HTR-8/SVneo (cell line): Measurements from ENCODE around the gene OR51A7.
"Not testable (repeated sequence)": the region's sequence is repeated elsewhere in the genome, so short reads cannot be mapped to it uniquely, and the experiment has no call there.

Experiments
- DNase-seq: peaks from one replicate; pipeline ENCODE4 v3.0.0; 2011; ENCODE audit warnings: low spot score, mixed read lengths; ENCODE audit not compliant: insufficient read length
- FAIRE-seq: peaks from 2 replicates; lab custom pipeline; 2011; peaks lifted over from hg19 to GRCh38; lab: Jason Lieb, UNC

The OR51A7 gene

GRCh38 chr11:4903484-4903883, at the start of gene OR51A7:
Gene OR51A7 (plus strand): TSS chr11:4903783. CDS start chr11:4907370, 3,587 bp downstream.
- FAIRE-seq (no peak), DNase-seq (no peak)

GRCh38 chr11:4854286-4854685, 49.3 kb upstream of the OR51A7 start:
- FAIRE-seq, DNase-seq: not testable (repeated sequence)

- DNase-seq, result no peak
- no peak for FAIRE-seq
Measured at GRCh38 chr11:4862447-4863236, 40.9 kb upstream of the OR51A7 start.

DNA sequence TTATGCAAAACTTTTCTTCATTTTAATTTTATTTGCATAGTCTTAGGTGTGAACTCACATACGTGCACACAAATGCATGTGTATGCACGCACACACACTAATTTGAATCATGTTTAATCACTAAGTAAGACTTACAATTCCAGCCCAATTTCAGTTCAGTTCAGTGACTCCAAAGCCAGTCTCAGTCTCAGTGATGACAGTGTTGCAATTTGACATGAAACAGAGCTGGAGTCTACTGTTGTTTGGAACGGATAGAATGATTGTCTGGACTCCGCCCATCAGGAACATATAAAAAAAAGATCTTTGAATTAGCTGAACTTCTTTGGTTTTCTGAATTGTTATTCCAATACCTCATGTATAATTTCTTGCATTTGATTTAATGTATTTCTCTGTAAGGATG, 39.7 kb upstream of the OR51A7 start:
- FAIRE-seq, result no peak
- DNase-seq, result no peak

DNA sequence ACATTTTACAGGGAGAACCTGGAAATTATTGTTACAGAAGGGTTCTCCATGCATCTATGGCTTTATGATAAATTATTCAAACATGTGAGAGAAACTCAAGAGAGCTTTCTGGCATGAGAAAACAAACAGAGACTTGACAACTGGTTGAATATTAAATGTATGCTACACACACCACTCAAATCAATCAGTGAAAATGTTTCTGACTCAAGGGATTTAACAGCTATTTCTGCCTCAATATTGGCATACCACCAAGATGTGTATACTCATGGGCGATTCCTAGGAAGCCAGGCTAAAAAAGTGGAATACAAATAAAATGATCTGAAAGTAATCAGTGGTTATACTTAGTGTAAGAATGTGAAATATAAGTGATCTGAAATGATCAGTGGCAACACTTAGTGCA, 37.7 kb upstream of the OR51A7 start:
- DNase-seq (no peak), FAIRE-seq (no peak)

GRCh38 chr11:4881188-4881587, 22.4 kb upstream of the OR51A7 start:
- FAIRE-seq (no peak), DNase-seq (no peak)

- FAIRE-seq (no peak), DNase-seq (no peak)
Measured at GRCh38 chr11:4881860-4882500, 21.6 kb upstream of the OR51A7 start, which contains the start of gene OR51T1. Gene OR51T1 (plus strand): TSS chr11:4881900. CDS start chr11:4881900, 0 bp downstream.

GRCh38 chr11:4882543-4882942, 21.0 kb upstream of the OR51A7 start:
- FAIRE-seq (no peak), DNase-seq (no peak)

DNA sequence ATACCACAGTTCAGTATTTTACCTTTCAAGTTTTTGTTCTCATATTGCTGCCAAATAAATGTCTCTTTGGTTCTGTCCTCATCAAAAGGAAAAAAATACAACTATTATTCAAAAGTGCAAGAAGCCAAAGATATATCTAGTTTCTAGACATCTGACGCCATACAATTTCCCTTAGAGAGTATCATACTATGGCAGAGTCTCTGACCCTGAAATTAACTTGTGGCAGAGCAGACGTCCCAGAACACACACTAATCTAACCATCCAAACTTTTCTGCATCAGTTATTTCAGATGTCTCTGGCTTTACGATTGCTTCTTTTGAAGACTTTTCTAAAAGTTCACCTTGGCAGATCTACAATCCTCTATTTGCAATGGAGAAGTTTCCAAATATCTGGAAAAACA, 19.2 kb upstream of the OR51A7 start:
- FAIRE-seq, result no peak
- DNase-seq, result no peak

DNA sequence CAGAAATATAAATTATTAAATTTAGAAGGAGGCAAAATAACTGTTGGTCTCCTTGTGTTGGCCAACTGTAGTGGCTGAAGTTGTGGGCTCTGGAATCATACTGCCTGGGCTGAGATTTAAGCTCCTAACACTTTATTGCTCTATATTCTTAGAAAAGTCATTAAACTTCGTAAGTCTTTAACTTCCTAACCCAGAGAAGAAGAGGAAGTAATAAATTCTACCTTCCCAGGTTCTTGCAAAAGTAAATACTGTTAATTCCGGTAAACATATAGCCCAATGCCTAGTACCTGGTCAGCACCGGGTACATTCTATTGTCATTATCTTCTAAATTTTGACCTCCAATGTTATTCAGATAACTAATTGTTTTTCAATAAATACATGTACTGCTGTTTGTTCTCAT, 17.4 kb upstream of the OR51A7 start:
- DNase-seq, result no peak
- no peak for FAIRE-seq

- DNase-seq (no peak), FAIRE-seq (no peak)
Measured at GRCh38 chr11:4887591-4887990, 16.0 kb upstream of the OR51A7 start.

DNA sequence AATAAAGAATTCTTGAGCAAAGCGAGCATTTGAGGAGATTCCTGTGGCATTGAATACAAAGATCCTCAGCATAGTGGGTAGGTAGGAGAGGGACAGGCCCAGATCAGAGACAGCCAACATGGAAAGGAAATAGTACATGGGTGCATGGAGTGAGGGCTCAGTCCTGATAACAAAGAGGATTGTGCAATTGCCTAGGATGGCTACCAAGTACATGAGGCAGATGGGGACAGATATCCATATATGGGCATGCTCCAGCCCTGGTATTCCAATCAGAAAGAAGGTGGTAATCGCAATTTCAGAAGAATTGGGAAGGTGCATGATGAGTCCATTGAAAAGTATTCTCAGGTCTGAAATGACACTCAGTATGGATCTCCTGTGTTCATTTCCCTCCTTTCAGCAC, 13.3 kb upstream of the OR51A7 start:
- DNase-seq, result no peak

DNA sequence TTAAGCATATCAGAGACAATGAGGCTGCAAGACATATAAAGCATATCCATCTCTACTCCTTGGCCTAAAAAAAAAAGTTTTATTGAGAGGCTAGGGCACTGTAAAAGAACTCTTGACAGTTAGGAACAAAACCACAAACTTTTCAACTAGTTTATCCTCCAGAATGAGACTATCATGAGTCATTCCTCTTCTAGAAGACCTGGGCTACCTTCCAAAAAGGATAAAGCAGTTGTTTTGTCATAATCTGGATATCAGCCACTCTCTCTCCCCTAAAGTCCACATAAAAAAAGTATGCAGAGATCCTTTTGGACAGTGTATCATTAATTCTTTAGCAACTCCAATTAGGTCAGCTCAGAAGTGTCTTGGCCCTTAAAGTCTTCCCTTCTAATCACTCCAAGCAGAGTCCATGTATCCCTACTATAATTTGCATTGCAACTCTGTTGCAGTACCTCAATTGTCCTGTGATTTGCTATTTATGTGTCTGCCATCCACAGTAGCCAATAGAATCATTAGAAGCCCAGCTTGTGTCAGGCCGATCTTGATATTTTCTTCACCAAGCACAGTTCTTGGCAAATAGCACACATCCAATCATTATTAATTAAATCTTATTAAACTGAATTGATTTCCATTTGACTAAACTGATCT, 11.5 kb upstream of the OR51A7 start:
- DNase-seq (no peak), FAIRE-seq (no peak)

More for the DNA sequence above, 13.3 kb upstream of the OR51A7 start:
- no peak for FAIRE-seq

GRCh38 chr11:4916581-4916980, 13.0 kb downstream of the OR51A7 start:
- no peak for FAIRE-seq
- no peak for DNase-seq

DNA sequence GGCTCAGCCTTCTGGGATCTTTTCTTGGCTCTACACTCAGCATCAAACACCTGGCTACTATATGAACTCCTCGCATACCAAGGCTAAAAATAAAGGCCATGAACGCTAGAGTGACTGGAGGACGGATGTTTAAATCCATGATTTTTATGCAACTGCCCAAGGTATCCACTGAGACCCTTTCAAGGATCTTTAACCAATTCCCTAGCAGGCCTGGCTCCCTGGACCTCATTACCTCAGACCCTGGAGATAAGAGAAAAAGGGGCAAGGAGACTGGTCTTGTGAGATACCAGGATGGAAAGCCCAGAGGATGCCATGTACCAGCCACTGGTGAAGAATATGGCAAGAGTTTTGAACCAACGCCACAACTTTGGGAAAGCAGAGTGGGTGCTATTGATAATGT, 15.7 kb downstream of the OR51A7 start, which contains the start of gene OR51G2:
TSS of gene OR51G2 (minus strand) at position 101 of the 400 bp plus-strand sequence. CDS start 3,687 bp downstream, outside the sequence.
- FAIRE-seq (no peak), DNase-seq (no peak)

GRCh38 chr11:4921796-4922195, 18.2 kb downstream of the OR51A7 start:
- FAIRE-seq (no peak), DNase-seq (no peak)

- DNase-seq (no peak), FAIRE-seq (no peak)
Measured at GRCh38 chr11:4922304-4922703, 18.7 kb downstream of the OR51A7 start.

- FAIRE-seq (no peak), DNase-seq (no peak)
Measured at GRCh38 chr11:4924239-4924638, 20.7 kb downstream of the OR51A7 start, which contains the start of gene OR51G1. Gene OR51G1 (minus strand): TSS chr11:4924339. CDS start chr11:4924339, 0 bp downstream.

- FAIRE-seq (no peak), DNase-seq (no peak)
Measured at GRCh38 chr11:4926608-4927007, 23.0 kb downstream of the OR51A7 start.

DNA sequence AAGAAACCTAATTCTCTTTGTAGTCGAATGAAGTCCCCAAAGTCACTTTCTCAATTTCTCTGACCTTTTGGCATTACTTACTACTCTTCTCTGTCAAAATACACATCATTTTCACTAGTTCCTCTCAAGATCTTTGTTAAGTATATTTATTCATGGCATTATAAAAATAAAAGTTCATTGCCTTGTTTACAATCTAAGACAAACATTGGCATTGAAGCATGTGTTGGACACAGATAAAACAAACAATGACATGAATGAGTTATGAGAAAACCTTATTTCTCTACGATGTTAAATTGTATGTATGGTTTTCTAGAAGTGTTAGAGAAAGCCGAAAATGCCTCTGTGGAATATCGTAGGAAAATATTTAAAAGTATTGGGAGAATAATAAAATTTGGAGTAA, 29.2 kb downstream of the OR51A7 start:
- FAIRE-seq, result no peak

DNA sequence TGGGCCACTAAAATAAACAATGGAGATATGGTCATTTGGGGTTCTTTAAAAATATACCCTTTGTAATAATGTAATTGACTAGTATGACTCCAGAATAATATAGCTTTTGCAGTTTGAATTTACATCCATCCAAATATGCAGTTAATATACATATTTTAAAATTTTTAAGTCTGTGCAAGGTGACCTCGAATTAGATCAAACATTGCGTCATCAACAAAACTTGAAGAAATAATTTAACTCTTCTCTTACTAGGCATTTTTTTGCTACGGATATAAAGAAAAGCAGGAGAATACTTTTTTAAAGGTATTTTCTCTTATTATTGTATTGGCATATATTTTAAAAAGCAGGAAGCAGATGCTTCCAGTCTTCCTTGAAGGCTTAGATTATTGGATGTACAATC, 33.2 kb downstream of the OR51A7 start:
- no peak for FAIRE-seq
- DNase-seq, result no peak

More for the DNA sequence above, 29.2 kb downstream of the OR51A7 start:
- DNase-seq, result no peak
